Fibroblast of upper back skin (primary cell): ENCODE results near the gene TBPL1.
A peak's percentile ranks its signal among the peaks of the same experiment; 100 is the strongest.

Experiments used
- DNase-seq: peaks from one replicate; pipeline ENCODE4 v3.0.0-alpha.2; 2013

TBPL1 gene

GRCh38 chr6:134010974-134011373, 58.0 kb downstream of the TBPL1 start:
- no peak for DNase-seq

GRCh38 chr6:134014588-134015137, 61.6 kb downstream of the TBPL1 start:
- DNase-seq, result no peak

DNA sequence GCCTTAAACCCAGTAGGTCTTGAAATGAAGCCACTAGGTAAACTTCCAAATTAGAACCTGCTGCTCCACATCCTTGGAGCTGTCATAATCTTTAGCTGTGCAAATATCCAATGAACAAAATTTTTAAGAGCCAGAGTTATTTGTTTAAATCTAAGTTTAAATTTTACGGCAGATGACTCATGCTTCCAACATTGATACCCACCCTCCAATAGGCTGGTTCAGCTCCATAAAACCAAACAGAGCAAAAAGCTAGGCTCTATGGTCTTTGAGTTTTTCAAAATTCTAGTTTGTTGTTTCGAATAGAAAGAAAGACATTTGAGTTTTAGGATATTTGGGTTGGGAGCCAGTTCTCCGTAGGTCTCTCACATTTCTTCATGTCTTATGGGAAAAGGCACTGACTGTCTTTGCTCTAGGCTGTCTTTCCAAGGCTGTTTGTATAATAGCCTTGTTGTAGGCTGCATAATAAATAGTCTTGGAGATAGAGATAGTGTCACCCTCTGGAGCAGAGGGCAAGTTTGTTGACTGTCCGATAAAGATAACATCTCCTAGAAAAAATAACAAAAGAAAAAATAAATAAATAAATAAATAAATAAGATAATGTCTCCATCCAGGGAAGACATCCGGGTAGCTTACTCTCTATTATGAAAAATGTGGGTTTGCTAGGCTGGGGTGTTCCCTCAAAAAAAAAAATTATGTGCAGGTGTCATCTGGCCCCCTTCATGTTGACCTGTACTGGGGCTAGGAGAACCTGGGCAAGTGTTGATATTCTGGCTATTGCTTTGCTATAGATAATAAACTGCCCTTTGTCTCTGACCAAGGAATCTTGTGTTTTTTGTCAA, 62.9 kb downstream of the TBPL1 start:
- no peak for DNase-seq

DNA sequence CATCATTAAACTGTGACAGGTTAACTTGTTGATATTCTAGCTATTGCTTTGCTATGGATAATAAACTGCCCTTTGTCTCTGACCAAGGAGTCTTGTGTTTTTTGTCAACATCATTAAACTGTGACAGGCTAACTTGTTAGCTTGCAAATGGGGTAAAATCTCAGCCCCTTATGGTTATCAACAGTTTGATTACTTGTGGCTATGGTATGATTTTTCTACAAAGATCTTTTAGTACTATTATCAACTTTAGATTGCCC, 63.5 kb downstream of the TBPL1 start:
- no peak for DNase-seq

- DNase-seq, result no peak
Observed at GRCh38 chr6:134020071-134020470, 67.0 kb downstream of the TBPL1 start.

DNA sequence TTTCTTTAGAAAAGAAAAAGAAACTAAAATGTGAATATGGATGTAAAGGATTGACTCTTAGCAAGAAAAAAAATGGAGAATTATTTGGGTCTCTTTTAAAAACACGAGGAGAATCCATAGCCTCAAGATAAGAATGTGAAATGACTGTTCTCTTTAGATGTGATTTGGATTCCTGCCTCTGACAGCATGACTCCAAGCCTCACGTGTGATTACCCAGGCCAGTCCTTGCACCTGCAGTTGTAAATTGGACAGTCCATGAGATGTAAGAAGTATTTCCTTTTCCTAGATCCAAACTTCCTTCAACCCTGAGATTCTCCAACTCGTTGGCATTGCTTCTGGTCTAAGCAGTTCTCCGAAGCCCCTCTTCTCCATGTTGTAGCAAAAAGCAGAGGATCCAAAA, 67.5 kb downstream of the TBPL1 start:
- no peak for DNase-seq

DNA sequence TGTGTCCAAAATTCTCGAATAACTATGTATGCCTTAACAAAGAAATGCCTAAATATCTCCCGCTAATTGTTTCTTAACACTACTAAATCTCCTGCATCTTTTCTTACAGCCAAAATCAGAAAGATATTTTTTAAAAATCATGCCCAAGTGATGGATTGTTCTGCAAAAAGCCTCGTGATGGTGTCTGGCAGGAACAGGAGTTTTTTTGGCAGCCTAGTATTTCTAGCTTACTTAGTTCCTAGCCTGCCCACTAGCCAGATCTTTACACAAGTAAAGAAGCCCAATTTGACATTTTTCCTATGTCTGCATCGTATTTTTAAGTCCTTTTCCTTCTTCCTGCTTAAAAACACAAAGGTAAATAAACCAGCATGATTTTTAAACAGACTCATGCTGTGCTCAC, 67.9 kb downstream of the TBPL1 start:
- DNase-seq, result no peak

DNA sequence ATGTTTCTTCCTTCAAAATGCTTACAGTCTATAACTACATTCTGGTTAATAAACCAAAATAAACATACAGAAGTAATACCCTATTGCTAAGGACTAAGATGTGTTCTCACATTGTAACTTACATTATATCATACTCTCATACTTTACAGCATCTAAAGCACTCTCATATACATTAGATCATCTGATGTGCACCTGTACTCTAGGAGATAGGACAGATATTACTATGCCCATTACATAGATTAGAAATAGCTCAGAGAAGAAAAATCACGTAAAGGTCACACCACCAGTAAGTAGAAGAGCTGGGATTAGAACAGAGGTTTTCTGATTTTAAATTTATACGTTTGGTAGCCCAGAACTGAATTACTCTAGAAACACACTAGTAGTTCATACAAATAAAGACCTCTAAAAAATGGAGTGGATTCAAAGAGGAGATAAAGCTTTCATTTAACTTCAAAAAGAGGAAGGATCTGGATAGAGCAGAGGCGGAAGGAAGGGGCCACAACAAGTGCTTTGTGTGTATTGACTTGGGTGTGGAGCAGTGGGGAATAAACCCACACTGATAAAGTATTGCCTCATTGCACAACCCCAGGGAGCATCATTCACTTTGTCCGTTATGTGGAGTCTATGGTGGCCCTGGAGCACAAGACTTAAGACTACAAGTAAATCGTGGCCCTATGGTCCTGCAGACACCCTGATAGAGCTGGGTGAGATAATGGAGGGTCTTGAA, 68.5 kb downstream of the TBPL1 start:
- no peak for DNase-seq

GRCh38 chr6:134022650-134023049, 69.6 kb downstream of the TBPL1 start:
- no peak for DNase-seq

GRCh38 chr6:134026597-134026996, 73.6 kb downstream of the TBPL1 start:
- peak; percentile 6 for DNase-seq

- DNase-seq, result no peak
Observed at GRCh38 chr6:134028438-134028837, 75.4 kb downstream of the TBPL1 start.

GRCh38 chr6:134029495-134030455, 76.8 kb downstream of the TBPL1 start:
- peak; percentile 38 for DNase-seq

GRCh38 chr6:134031696-134032255, 78.8 kb downstream of the TBPL1 start:
- DNase-seq, result peak; percentile 61

DNA sequence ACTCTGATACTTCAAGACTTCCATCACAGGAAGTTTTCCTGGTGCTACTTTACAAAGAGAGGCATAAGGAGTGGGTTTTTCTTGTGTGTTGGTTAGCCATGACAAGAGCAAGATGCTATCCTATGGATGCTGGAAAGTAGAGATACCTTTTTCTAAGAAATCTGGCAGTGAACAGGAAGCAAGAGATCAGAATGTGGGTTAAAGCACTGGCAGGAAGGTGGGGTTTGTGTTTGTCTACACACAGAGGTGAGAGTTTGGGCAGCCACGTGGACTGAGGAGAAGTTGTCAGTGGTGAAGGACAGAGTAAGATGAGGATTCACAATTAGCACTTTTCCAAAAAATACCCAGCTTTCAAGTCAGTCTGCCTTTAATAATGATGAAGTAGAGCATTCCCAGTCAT, 81.5 kb downstream of the TBPL1 start:
- DNase-seq, result no peak

GRCh38 chr6:134034961-134035822, 82.2 kb downstream of the TBPL1 start:
- no peak for DNase-seq

GRCh38 chr6:134035823-134036296, 82.8 kb downstream of the TBPL1 start:
- DNase-seq, result peak; percentile 32

GRCh38 chr6:134039116-134039515, 86.1 kb downstream of the TBPL1 start:
- DNase-seq, result no peak
